ENCODE data around the gene SLC35F5.

Gene SLC35F5

DNA sequence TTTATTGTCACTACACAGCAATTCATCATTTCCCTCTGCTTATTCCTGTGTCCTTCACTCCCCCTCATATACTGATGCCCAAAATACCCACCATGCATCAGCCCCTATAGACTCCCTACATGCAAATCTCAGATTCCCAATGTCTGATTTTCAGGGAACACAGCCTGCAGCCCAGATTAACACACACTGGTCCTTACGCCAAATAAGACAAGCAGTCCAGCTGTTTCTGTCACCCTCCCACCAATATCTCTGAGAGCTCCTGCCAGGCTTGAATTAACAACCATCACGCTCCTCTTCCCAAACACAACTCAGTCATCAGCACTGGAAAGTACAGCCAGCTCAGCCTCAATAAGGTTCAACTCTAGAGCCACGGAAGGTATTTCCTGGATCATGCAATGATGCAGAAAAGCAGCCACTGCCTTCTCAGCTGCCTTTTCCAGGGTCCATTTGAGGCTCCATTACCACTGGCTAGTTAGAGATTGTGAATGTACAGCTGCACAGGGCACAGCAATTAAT is 39.0 kb upstream of the SLC35F5 start:
- no peak overlapping the region for H4K91ac ChIP-seq (ENCODE audit: low read length)
- no peak overlapping the region for H3K23ac ChIP-seq (ENCODE audit: low read length in 2 of 2)
- no peak overlapping the region for H2BK12ac ChIP-seq (ENCODE audit: low read length in 2 of 2)
- H3K9me3 ChIP-seq (ENCODE audit: control insufficient read depth, low read length), result no peaks in the 10 kb centered on the region
- no peak overlapping the region for H3K4ac ChIP-seq (ENCODE audit: low read depth in 1 of 2, low read length in 2 of 2)
- H3K4me2 ChIP-seq (ENCODE audit: low read length, poor library complexity, severe bottlenecking), result no peak overlapping the region
- no peaks in the 10 kb centered on the region for H3K27me3 ChIP-seq (ENCODE audit: control insufficient read depth in 1 of 2, insufficient read depth in 1 of 2, low read length in 2 of 2)
- H3K4me1 ChIP-seq (ENCODE audit: control insufficient read depth, insufficient read depth, low read depth, low read length), result peaks cover 16% of the 10 kb centered on the region
- H2BK5ac ChIP-seq (ENCODE audit: low read depth, low read length, poor library complexity, severe bottlenecking), result no peak overlapping the region
- no peaks in the 10 kb centered on the region for H3K36me3 ChIP-seq (ENCODE audit: control insufficient read depth in 1 of 2, insufficient read depth in 2 of 2, low read depth in 1 of 2, low read length in 2 of 2)
- H3K79me1 ChIP-seq (replicated peaks; ENCODE audit: low read length, poor library complexity, severe bottlenecking), result no peaks in the 10 kb centered on the region
- no peak for DNase-seq
- no peak overlapping the region for H2AFZ ChIP-seq (ENCODE audit: low read depth, low read length)
- WGBS, result 85% methylated on average over 3 of the region's 3 CpGs
- H3K4me3 ChIP-seq (ENCODE audit: insufficient read depth in 1 of 2, low read depth in 1 of 2, low read length in 2 of 2), result no peak overlapping the region
- H3K18ac ChIP-seq (ENCODE audit: low read depth in 1 of 2, low read length in 2 of 2), result no peak overlapping the region
- no peak overlapping the region for H3K14ac ChIP-seq (ENCODE audit: low read length in 2 of 2)
- no peak overlapping the region for H4K8ac ChIP-seq (ENCODE audit: low read length)
- no peak overlapping the region for H3K9ac ChIP-seq (ENCODE audit: low read length)
- H2BK15ac ChIP-seq (ENCODE audit: low read depth, poor library complexity, severe bottlenecking), result no peak overlapping the region
- H2AK5ac ChIP-seq (ENCODE audit: low read length, severe bottlenecking), result no peak overlapping the region
- H3K27ac ChIP-seq (ENCODE audit: low read length, poor library complexity, severe bottlenecking), result peak overlapping the region; percentile 39
- H2BK120ac ChIP-seq (ENCODE audit: low read depth, low read length), result no peak overlapping the region

GRCh38 chr2:113791697-113792590 is 35.5 kb upstream of the SLC35F5 start:
- no peak overlapping the region for H2AK5ac ChIP-seq (ENCODE audit: low read length, severe bottlenecking)

GRCh38 chr2:113784823-113785744 is 28.6 kb upstream of the SLC35F5 start:
- Histone ChIP-seq H3K27ac (ENCODE audit: low read length, poor library complexity, severe bottlenecking) (no peak overlapping the region), H3K18ac (ENCODE audit: low read depth in 1 of 2, low read length in 2 of 2) (no peak overlapping the region), H4K8ac (ENCODE audit: low read length) (no peak overlapping the region), H2AFZ (ENCODE audit: low read depth, low read length) (no peak overlapping the region), H3K36me3 (ENCODE audit: control insufficient read depth in 1 of 2, insufficient read depth in 2 of 2, low read depth in 1 of 2, low read length in 2 of 2) (no peaks in the 10 kb centered on the region), H3K23ac (ENCODE audit: low read length in 2 of 2) (no peak overlapping the region), H3K79me1 (replicated peaks; ENCODE audit: low read length, poor library complexity, severe bottlenecking) (no peaks in the 10 kb centered on the region), H3K4me3 (ENCODE audit: insufficient read depth in 1 of 2, low read depth in 1 of 2, low read length in 2 of 2) (no peak overlapping the region), H3K4me1 (ENCODE audit: control insufficient read depth, insufficient read depth, low read depth, low read length) (no peaks in the 10 kb centered on the region), H3K27me3 (ENCODE audit: control insufficient read depth in 1 of 2, insufficient read depth in 1 of 2, low read length in 2 of 2) (no peaks in the 10 kb centered on the region), H2AK5ac (ENCODE audit: low read length, severe bottlenecking) (no peak overlapping the region), H3K9ac (ENCODE audit: low read length) (no peak overlapping the region), H2BK15ac (ENCODE audit: low read depth, poor library complexity, severe bottlenecking) (no peak overlapping the region), H3K4ac (ENCODE audit: low read depth in 1 of 2, low read length in 2 of 2) (no peak overlapping the region), H3K4me2 (ENCODE audit: low read length, poor library complexity, severe bottlenecking) (no peak overlapping the region), H2BK12ac (ENCODE audit: low read length in 2 of 2) (no peak overlapping the region), H3K14ac (ENCODE audit: low read length in 2 of 2) (no peak overlapping the region), H4K91ac (ENCODE audit: low read length) (no peak overlapping the region), H2BK5ac (ENCODE audit: low read depth, low read length, poor library complexity, severe bottlenecking) (no peak overlapping the region), H2BK120ac (ENCODE audit: low read depth, low read length) (no peak overlapping the region), H3K9me3 (ENCODE audit: control insufficient read depth, low read length) (no peaks in the 10 kb centered on the region)
- WGBS, result 90% methylated on average over 7 of the region's 8 CpGs
- DNase-seq, result no peak

More at GRCh38 chr2:113791697-113792590, 35.5 kb upstream of the SLC35F5 start:
- Histone ChIP-seq H3K4ac (ENCODE audit: low read depth in 1 of 2, low read length in 2 of 2) (no peak overlapping the region), H3K79me1 (replicated peaks; ENCODE audit: low read length, poor library complexity, severe bottlenecking) (no peaks in the 10 kb centered on the region), H3K4me2 (ENCODE audit: low read length, poor library complexity, severe bottlenecking) (no peak overlapping the region), H3K36me3 (ENCODE audit: control insufficient read depth in 1 of 2, insufficient read depth in 2 of 2, low read depth in 1 of 2, low read length in 2 of 2) (no peaks in the 10 kb centered on the region), H3K9ac (ENCODE audit: low read length) (peak overlapping the region; percentile 4), H2BK15ac (ENCODE audit: low read depth, poor library complexity, severe bottlenecking) (no peak overlapping the region), H3K9me3 (ENCODE audit: control insufficient read depth, low read length) (no peaks in the 10 kb centered on the region), H3K18ac (ENCODE audit: low read depth in 1 of 2, low read length in 2 of 2) (no peak overlapping the region), H3K4me3 (ENCODE audit: insufficient read depth in 1 of 2, low read depth in 1 of 2, low read length in 2 of 2) (peak overlapping the region in 1 of 2 experiments; percentile 21), H2BK12ac (ENCODE audit: low read length in 2 of 2) (no peak overlapping the region), H3K4me1 (ENCODE audit: control insufficient read depth, insufficient read depth, low read depth, low read length) (peaks cover 16% of the 10 kb centered on the region), H3K27ac (ENCODE audit: low read length, poor library complexity, severe bottlenecking) (peak overlapping the region; percentile 96), H3K23ac (ENCODE audit: low read length in 2 of 2) (no peak overlapping the region), H2BK120ac (ENCODE audit: low read depth, low read length) (no peak overlapping the region), H4K8ac (ENCODE audit: low read length) (no peak overlapping the region), H3K27me3 (ENCODE audit: control insufficient read depth in 1 of 2, insufficient read depth in 1 of 2, low read length in 2 of 2) (no peaks in the 10 kb centered on the region), H3K14ac (ENCODE audit: low read length in 2 of 2) (no peak overlapping the region), H4K91ac (ENCODE audit: low read length) (no peak overlapping the region), H2BK5ac (ENCODE audit: low read depth, low read length, poor library complexity, severe bottlenecking) (peak overlapping the region; percentile 85), H2AFZ (ENCODE audit: low read depth, low read length) (no peak overlapping the region)
- peak; percentile 20 for DNase-seq
- 82% methylated on average over 4 of the region's 5 CpGs for WGBS

GRCh38 chr2:113780472-113780871 is 24.0 kb upstream of the SLC35F5 start:
- H3K79me1 ChIP-seq (replicated peaks; ENCODE audit: low read length, poor library complexity, severe bottlenecking), result no peaks in the 10 kb centered on the region
- H2BK12ac ChIP-seq (ENCODE audit: low read length in 2 of 2), result no peak overlapping the region
- H4K91ac ChIP-seq (ENCODE audit: low read length), result no peak overlapping the region
- H3K23ac ChIP-seq (ENCODE audit: low read length in 2 of 2), result no peak overlapping the region
- no peak overlapping the region for H3K4me3 ChIP-seq (ENCODE audit: insufficient read depth in 1 of 2, low read depth in 1 of 2, low read length in 2 of 2)
- H3K27me3 ChIP-seq (ENCODE audit: control insufficient read depth in 1 of 2, insufficient read depth in 1 of 2, low read length in 2 of 2), result no peaks in the 10 kb centered on the region
- no peak for DNase-seq
- H4K8ac ChIP-seq (ENCODE audit: low read length), result no peak overlapping the region
- H3K18ac ChIP-seq (ENCODE audit: low read depth in 1 of 2, low read length in 2 of 2), result peak overlapping the region in 1 of 2 experiments; percentile 8
- H3K36me3 ChIP-seq (ENCODE audit: control insufficient read depth in 1 of 2, insufficient read depth in 2 of 2, low read depth in 1 of 2, low read length in 2 of 2), result no peaks in the 10 kb centered on the region
- peak overlapping the region; percentile 76 for H2AFZ ChIP-seq (ENCODE audit: low read depth, low read length)
- no peak overlapping the region for H3K9ac ChIP-seq (ENCODE audit: low read length)
- peaks cover 1% of the 10 kb centered on the region for H3K4me1 ChIP-seq (ENCODE audit: control insufficient read depth, insufficient read depth, low read depth, low read length)
- peak overlapping the region; percentile 13 for H2AK5ac ChIP-seq (ENCODE audit: low read length, severe bottlenecking)
- H2BK120ac ChIP-seq (ENCODE audit: low read depth, low read length), result no peak overlapping the region
- no peak overlapping the region for H3K4me2 ChIP-seq (ENCODE audit: low read length, poor library complexity, severe bottlenecking)
- 33% methylated on average over 2 of the region's 5 CpGs for WGBS
- H2BK15ac ChIP-seq (ENCODE audit: low read depth, poor library complexity, severe bottlenecking), result no peak overlapping the region
- peak overlapping the region in 1 of 2 experiments; percentile 28 for H3K14ac ChIP-seq (ENCODE audit: low read length in 2 of 2)
- H3K9me3 ChIP-seq (ENCODE audit: control insufficient read depth, low read length), result no peaks in the 10 kb centered on the region
- H2BK5ac ChIP-seq (ENCODE audit: low read depth, low read length, poor library complexity, severe bottlenecking), result no peak overlapping the region
- H3K27ac ChIP-seq (ENCODE audit: low read length, poor library complexity, severe bottlenecking), result no peak overlapping the region
- H3K4ac ChIP-seq (ENCODE audit: low read depth in 1 of 2, low read length in 2 of 2), result no peak overlapping the region

Measured in mesenchymal stem cell (in vitro differentiated cells and primary cell).